Esophagus (tissue), 2 donors: ENCODE results near the gene SF3B1. TPM values are rescaled to one million over a fixed set of nuclear protein-coding genes. Genes with fewer than 3 reads are reported as not detected.
"Not testable (repeated sequence)": the region's sequence is repeated elsewhere in the genome, so short reads cannot be mapped to it uniquely, and the experiment has no call there.

Experiments
- H3K27ac ChIP-seq, 2 donors: one replicate each; pipeline ENCODE4 v1.5.1; 2013; ENCODE audit warnings: low read depth in 2 of 2, mild to moderate bottlenecking in 2 of 2, inconsistent platforms in 1 of 2, low read length in 1 of 2, moderate library complexity in 1 of 2
- H3K27me3 ChIP-seq, 2 donors: one replicate each; pipeline ENCODE4 v1.6.1; 2013; ENCODE audit warnings: low read length in 2 of 2, control low read depth in 1 of 2, mild to moderate bottlenecking in 1 of 2; ENCODE audit not compliant: insufficient read depth in 2 of 2, control insufficient read depth in 1 of 2
- H3K36me3 ChIP-seq, 2 donors: one replicate each; pipeline ENCODE4 v1.6.1; 2013; ENCODE audit warnings: low read length in 1 of 2; ENCODE audit not compliant: control insufficient read depth in 2 of 2, insufficient read depth in 2 of 2
- H3K4me1 ChIP-seq, 2 donors: one replicate each; pipeline ENCODE4 v1.6.1; 2013; ENCODE audit warnings: low read length in 1 of 2; ENCODE audit not compliant: control insufficient read depth in 2 of 2, insufficient read depth in 2 of 2
- H3K4me3 ChIP-seq, 2 donors: one replicate each; pipeline ENCODE4 v1.5.1; 2013; ENCODE audit warnings: low read length in 2 of 2, mild to moderate bottlenecking in 2 of 2, low read depth in 1 of 2, moderate library complexity in 1 of 2
- H3K9me3 ChIP-seq, 2 donors: one replicate each; pipeline ENCODE4 v1.6.1; 2013; ENCODE audit warnings: mild to moderate bottlenecking in 2 of 2, low read depth in 1 of 2, low read length in 1 of 2, moderate library complexity in 1 of 2; ENCODE audit not compliant: control insufficient read depth in 2 of 2, insufficient read depth in 1 of 2
- WGBS, 2 donors: extraction: QIAGEN DNeasy Blood & Tissue Kit; methylation state at CpG; one replicate each; pipeline ENCODE4 v1.1.7; 2013; 5-methylcytosine and 5-hydroxymethylcytosine counted together
- polyA plus RNA-seq, 2 donors: library from polyadenylated mRNA; stranded (reverse); fragments of 200-250 nt; gene quantifications; one replicate each; pipeline ENCODE4 v1.2.3, GENCODE V29; 2013
- donor health status: healthy with polysubstance abuse.
- donor health status: Bipolar disorder and iron deficiency.

SF3B1 gene
- polyA plus RNA-seq: 100 to 1,000 TPM; 120 to 231 TPM

DNA sequence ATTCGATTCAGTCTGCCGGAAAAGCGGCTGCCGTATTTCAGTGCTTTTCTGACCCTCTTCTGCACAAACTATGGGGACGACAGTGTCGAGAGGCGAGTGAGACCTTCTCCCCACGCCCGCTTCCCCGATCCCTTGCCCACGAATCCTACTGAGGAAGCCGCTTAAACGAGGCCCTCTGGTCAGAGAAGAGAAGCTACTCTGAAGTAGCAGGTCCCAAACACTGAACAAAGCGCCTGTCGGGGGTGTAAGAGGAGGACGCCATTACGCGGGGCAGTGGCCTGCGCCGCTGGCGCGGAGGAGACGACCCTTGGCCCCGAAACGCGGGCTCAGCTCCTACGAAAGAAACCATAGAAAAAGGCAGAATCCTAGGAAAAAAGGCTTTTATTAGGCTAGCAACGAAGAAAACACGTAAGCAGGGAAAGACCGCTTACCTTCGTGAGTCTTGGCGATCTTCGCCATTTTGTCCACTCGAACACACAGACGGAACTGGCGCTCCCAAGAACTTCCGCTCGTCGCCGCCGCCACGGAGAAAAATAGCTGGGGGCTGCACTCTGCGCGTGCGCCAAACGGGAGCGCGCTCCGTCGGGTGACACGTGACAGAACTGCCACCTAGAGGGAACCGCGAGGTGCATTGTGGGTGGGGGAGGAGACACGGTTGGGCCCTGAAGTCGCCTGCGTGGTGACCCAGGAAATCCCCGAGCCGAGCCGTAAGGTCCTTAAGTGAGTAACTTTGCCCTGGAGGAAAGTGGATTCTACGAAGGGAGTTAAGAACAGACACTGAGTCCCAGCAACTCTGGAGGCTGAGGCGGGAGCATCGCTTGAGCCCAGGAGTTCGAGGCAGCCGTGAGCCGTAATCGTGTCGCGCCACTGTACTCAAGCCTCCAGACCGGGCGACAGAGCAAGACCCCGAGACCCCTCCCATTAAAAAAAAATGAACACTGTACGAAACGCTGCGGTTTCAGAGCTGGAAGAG, at the start of gene SF3B1:
Gene SF3B1, minus strand, starts transcription at position 488 of the 973 bp plus-strand sequence. Its CDS starts 29 bp downstream, at position 459.
- 0% methylated on average over 74 of the region's 74 CpGs for WGBS, 2 donors
- Histone ChIP-seq H3K9me3 (no peaks in the 10 kb centered on the region), H3K27ac (peak within 1 kb of the TSS; percentile 96 to 99), H3K4me3 (peak within 1 kb of the TSS; percentile 92 to 95), H3K36me3 (no peaks in the 10 kb centered on the region), H3K27me3 (no peaks in the 10 kb centered on the region), H3K4me1 (no peaks in the 10 kb centered on the region)

- not testable (repeated sequence) for H3K27me3 ChIP-seq, H3K4me1 ChIP-seq, H3K4me3 ChIP-seq, H3K9me3 ChIP-seq, H3K27ac ChIP-seq
- 92 to 98% methylated on average over 3 of the region's 3 CpGs for WGBS, 2 donors
- H3K36me3 ChIP-seq: peaks cover 5 to 10% of the 10 kb centered on the region in 2 donors
Observed at GRCh38 chr2:197484248-197484647, 49.4 kb upstream of the SF3B1 start.

DNA sequence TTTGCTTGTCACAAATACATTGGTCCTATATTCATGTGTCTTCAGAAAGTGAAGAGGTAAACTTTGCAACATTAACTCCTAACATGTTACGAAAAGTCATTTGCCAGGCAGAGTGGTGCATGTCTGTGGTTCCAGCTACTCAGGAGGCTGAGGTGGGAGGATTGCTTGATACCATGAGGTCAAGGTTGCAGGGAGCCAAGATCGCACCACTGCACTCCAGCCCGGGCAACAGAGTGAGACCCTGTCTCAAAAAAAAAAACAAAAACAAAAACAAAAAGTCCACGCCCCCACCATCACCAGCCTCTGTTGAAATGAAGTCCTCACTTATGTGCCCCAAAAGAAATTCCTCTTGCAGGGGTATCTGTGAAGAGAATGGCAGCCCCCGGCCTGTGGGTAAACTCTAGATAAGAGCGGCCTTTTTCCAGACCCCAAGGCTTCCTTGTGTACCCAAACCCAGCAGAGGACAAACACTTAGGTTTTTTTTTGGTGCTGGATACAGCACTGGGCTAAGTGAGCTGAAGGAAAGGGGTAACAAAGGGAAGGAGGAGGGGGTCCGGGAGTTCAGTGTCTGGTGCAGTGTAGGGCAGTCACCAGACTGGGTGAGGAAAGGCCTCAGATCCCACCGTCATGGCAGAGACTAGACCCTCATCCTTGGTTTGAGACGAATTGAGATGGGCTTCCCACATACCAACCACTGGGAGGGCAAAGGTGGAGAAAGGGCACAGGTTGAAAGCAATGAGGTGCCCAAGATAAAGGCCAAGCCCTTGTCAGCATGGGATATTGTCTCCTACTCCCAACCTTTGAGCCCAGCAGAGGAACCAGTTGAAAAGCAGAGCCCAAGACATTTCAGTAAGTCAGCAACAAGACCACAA, 45.6 kb upstream of the SF3B1 start:
- H3K36me3 ChIP-seq: peaks cover 5 to 13% of the 10 kb centered on the region in 2 donors
- no peak overlapping the region for H3K4me3 ChIP-seq
- H3K9me3 ChIP-seq: peaks cover 4 to 5% of the 10 kb centered on the region in 2 donors
- H3K27ac ChIP-seq: peak overlapping the region in 1 of 2 donors; percentile 1
- no peaks in the 10 kb centered on the region for H3K27me3 ChIP-seq
- 89 to 93% methylated on average over 9 of the region's 9 CpGs for WGBS, 2 donors
- no peaks in the 10 kb centered on the region for H3K4me1 ChIP-seq

DNA sequence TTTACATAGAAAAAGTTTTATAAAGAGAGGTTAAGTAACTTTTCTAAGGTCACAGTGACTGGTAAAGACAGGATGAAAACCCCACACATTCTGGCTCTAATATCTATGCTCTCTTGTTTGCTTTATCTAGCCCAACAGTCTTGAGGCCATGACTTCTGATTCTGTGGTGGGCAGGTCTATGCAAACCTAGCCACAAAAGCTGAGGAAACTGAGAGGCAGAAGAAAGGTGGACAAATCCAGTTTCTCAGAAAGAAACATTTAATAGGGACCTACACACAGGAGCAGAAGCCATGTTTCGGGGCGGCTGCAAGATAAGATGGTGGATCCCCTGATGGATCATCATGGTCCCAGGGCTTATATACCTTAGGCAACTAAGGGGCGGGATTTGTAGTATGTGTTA, 43.0 kb upstream of the SF3B1 start:
- no peaks in the 10 kb centered on the region for H3K27me3 ChIP-seq
- H3K4me1 ChIP-seq: no peaks in the 10 kb centered on the region
- H3K36me3 ChIP-seq: peaks cover 5 to 15% of the 10 kb centered on the region in 2 donors
- 97 to 98% methylated on average over 3 of the region's 3 CpGs for WGBS, 2 donors
- H3K9me3 ChIP-seq: no peaks in the 10 kb centered on the region
- H3K27ac ChIP-seq: no peak overlapping the region
- no peak overlapping the region for H3K4me3 ChIP-seq

GRCh38 chr2:197472166-197472565, 37.3 kb upstream of the SF3B1 start:
- no peak overlapping the region for H3K27ac ChIP-seq
- H3K4me1 ChIP-seq: no peaks in the 10 kb centered on the region
- 97 to 99% methylated on average over 5 of the region's 5 CpGs for WGBS, 2 donors
- H3K9me3 ChIP-seq: no peaks in the 10 kb centered on the region
- no peak overlapping the region for H3K4me3 ChIP-seq
- H3K27me3 ChIP-seq: no peaks in the 10 kb centered on the region
- peaks cover 0 to 11% of the 10 kb centered on the region in 2 donors for H3K36me3 ChIP-seq

- WGBS, 2 donors: 49 to 70% methylated on average over 1 of the region's 1 CpG
- no peaks in the 10 kb centered on the region for H3K9me3 ChIP-seq
- no peaks in the 10 kb centered on the region for H3K4me1 ChIP-seq
- peaks cover 0 to 7% of the 10 kb centered on the region in 2 donors for H3K36me3 ChIP-seq
- no peak overlapping the region for H3K4me3 ChIP-seq
- no peak overlapping the region for H3K27ac ChIP-seq
- H3K27me3 ChIP-seq: no peaks in the 10 kb centered on the region
Observed at GRCh38 chr2:197464175-197464574, 29.3 kb upstream of the SF3B1 start.

DNA sequence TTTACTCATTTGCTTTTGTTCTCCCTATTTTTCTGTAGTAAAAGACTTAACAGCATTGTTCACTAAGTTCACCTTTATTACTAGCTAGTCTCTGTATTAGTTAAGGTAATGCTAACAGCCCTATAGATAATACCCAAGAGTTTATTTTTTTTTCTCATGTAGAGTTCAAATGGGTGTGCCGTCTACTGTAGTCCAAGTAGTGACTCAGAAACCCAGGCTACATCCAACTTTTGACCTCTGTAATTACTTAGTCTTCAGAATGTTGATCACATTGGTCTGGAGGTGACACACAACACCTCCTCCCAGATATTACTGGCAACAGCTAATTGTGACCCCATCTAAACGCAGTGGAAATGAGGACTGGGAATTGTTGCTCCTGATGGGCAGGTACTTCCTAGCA, 26.2 kb upstream of the SF3B1 start:
- no peaks in the 10 kb centered on the region for H3K9me3 ChIP-seq
- H3K27ac ChIP-seq: peak overlapping the region; percentile 21 to 59
- H3K4me1 ChIP-seq: no peaks in the 10 kb centered on the region
- H3K4me3 ChIP-seq: no peak overlapping the region
- H3K27me3 ChIP-seq: no peaks in the 10 kb centered on the region
- H3K36me3 ChIP-seq: peaks cover 0 to 7% of the 10 kb centered on the region in 2 donors
- WGBS, 2 donors: 55 to 57% methylated on average over 2 of the region's 2 CpGs

- Histone ChIP-seq H3K4me3 (no peak overlapping the region), H3K4me1 (no peaks in the 10 kb centered on the region), H3K27ac (peak overlapping the region in 1 of 2 donors; percentile 55), H3K27me3 (no peaks in the 10 kb centered on the region), H3K36me3 (peaks cover 0 to 7% of the 10 kb centered on the region in 2 donors), H3K9me3 (no peaks in the 10 kb centered on the region)
- 66 to 73% methylated on average over 4 of the region's 4 CpGs for WGBS, 2 donors
Observed at GRCh38 chr2:197460649-197461048, 25.8 kb upstream of the SF3B1 start.

DNA sequence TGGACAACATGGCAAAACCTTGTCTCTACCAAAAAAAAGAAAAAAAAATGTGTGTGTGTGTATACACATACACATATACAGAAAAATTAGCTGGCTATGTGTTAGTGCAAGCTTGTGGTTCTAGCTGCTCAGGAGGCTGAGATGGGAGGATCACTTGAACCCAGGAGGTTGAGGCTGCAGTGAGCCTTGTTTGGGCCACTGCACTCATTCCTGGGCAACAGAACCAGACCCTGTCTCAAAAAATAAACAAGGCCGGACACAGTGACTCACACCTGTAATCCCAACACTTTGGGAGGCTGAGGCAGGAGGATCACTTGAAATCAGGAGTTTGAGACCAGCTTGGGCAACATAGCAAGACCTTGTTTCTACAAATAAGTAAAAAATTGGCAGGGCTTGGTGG, 20.6 kb upstream of the SF3B1 start:
- H3K27me3 ChIP-seq: no peaks in the 10 kb centered on the region
- no peaks in the 10 kb centered on the region for H3K36me3 ChIP-seq
- no peak overlapping the region for H3K27ac ChIP-seq
- H3K9me3 ChIP-seq: no peaks in the 10 kb centered on the region
- H3K4me3 ChIP-seq: no peak overlapping the region
- H3K4me1 ChIP-seq: no peaks in the 10 kb centered on the region
- WGBS, 2 donors: 94 to 98% methylated on average over 1 of the region's 1 CpG
